Smooth muscle cell of the brain vasculature (primary cell): ENCODE data around the gene GLIS1.

Experiments
- DNase-seq: peaks from one replicate; pipeline ENCODE4 v3.0.0-alpha.2; 2012; ENCODE audit warnings: low read depth, low spot score

Gene GLIS1

GRCh38 chr1:53718443-53718842 lies 20.5 kb downstream of the GLIS1 start:
- DNase-seq = no peak

- no peak for DNase-seq
Observed at GRCh38 chr1:53717025-53717804, 21.7 kb downstream of the GLIS1 start.

- no peak for DNase-seq
Observed at GRCh38 chr1:53716150-53716549, 22.8 kb downstream of the GLIS1 start.

- DNase-seq = no peak
Observed at GRCh38 chr1:53715478-53715877, 23.5 kb downstream of the GLIS1 start.

- no peak for DNase-seq
Observed at GRCh38 chr1:53712276-53712675, 26.7 kb downstream of the GLIS1 start.

GRCh38 chr1:53710584-53710983 lies 28.4 kb downstream of the GLIS1 start:
- DNase-seq = no peak

- no peak for DNase-seq
Observed at GRCh38 chr1:53708687-53709086, 30.3 kb downstream of the GLIS1 start.

- no peak for DNase-seq
Observed at GRCh38 chr1:53706356-53706755, 32.6 kb downstream of the GLIS1 start.

GRCh38 chr1:53705446-53706096 lies 33.4 kb downstream of the GLIS1 start:
- DNase-seq = no peak

- DNase-seq = no peak
Observed at GRCh38 chr1:53704804-53705445, 34.0 kb downstream of the GLIS1 start.

GRCh38 chr1:53704304-53704703 lies 34.7 kb downstream of the GLIS1 start:
- no peak for DNase-seq

- no peak for DNase-seq
Observed at GRCh38 chr1:53703174-53703573, 35.8 kb downstream of the GLIS1 start.

GRCh38 chr1:53702341-53702740 lies 36.6 kb downstream of the GLIS1 start:
- DNase-seq = no peak

GRCh38 chr1:53700776-53701175 lies 38.2 kb downstream of the GLIS1 start:
- DNase-seq = no peak

GRCh38 chr1:53699981-53700380 lies 39.0 kb downstream of the GLIS1 start:
- no peak for DNase-seq

GRCh38 chr1:53698384-53698980 lies 40.5 kb downstream of the GLIS1 start:
- no peak for DNase-seq

GRCh38 chr1:53697721-53698383 lies 41.1 kb downstream of the GLIS1 start:
- DNase-seq = no peak

- DNase-seq = no peak
Observed at GRCh38 chr1:53696990-53697389, 42.0 kb downstream of the GLIS1 start.

- DNase-seq = no peak
Observed at GRCh38 chr1:53696571-53696970, 42.4 kb downstream of the GLIS1 start.

GRCh38 chr1:53696051-53696450 lies 42.9 kb downstream of the GLIS1 start:
- no peak for DNase-seq

- DNase-seq = no peak
Observed at GRCh38 chr1:53695116-53695515, 43.8 kb downstream of the GLIS1 start.

GRCh38 chr1:53694718-53695091 lies 44.3 kb downstream of the GLIS1 start:
- no peak for DNase-seq
